ENCODE results near the gene SFMBT2. TPM values are rescaled to one million over a fixed set of nuclear protein-coding genes. Genes with fewer than 3 reads are reported as not detected.
"Not testable (repeated sequence)": the region's sequence is repeated elsewhere in the genome, so short reads cannot be mapped to it uniquely, and the experiment has no call there.

Gene SFMBT2
- total RNA-seq, 1 experiment from 2014 or later = 7.4 TPM

GRCh38 chr10:7193369-7193768, 217.5 kb downstream of the SFMBT2 start:
- intact Hi-C loops (cut with micrococcal nuclease) = no loop called here
- no peak overlapping the region for H3K27ac Mint-ChIP-seq (ENCODE audit: low read depth, unreplicated experiment)
- no peak for DNase-seq (ENCODE audit: unreplicated experiment)
- no peaks in the 10 kb centered on the region for H3K4me1 Mint-ChIP-seq (ENCODE audit: insufficient read depth, unreplicated experiment)
- CTCF ChIA-PET = no interaction called here
- POLR2A ChIA-PET = no interaction called here
- no peak overlapping the region for H3K4me3 Mint-ChIP-seq (ENCODE audit: unreplicated experiment)
- H3K27me3 Mint-ChIP-seq (ENCODE audit: insufficient read depth, unreplicated experiment) = no peaks in the 10 kb centered on the region
- H3K9me3 Mint-ChIP-seq (ENCODE audit: unreplicated experiment) = no peaks in the 10 kb centered on the region
- TF ChIP-seq CTCF (IDR thresholded peaks at IDR 0.05; ENCODE audit: unreplicated experiment) = no peak
- peaks cover 15% of the 10 kb centered on the region for H3K36me3 Mint-ChIP-seq (ENCODE audit: insufficient read depth, unreplicated experiment)
- no TSS peak for BruUV-seq (replicated peaks)

GRCh38 chr10:7192831-7193361, 217.9 kb downstream of the SFMBT2 start:
- CTCF ChIA-PET = no interaction called here
- no peak overlapping the region for H3K4me3 Mint-ChIP-seq (ENCODE audit: unreplicated experiment)
- H3K27me3 Mint-ChIP-seq (ENCODE audit: insufficient read depth, unreplicated experiment) = no peaks in the 10 kb centered on the region
- no peak overlapping the region for H3K27ac Mint-ChIP-seq (ENCODE audit: low read depth, unreplicated experiment)
- no peak for DNase-seq (ENCODE audit: unreplicated experiment)
- intact Hi-C loops (cut with micrococcal nuclease) = no loop called here
- no peak for TF ChIP-seq CTCF (IDR thresholded peaks at IDR 0.05; ENCODE audit: unreplicated experiment)
- no peaks in the 10 kb centered on the region for H3K9me3 Mint-ChIP-seq (ENCODE audit: unreplicated experiment)
- peaks cover 15% of the 10 kb centered on the region for H3K36me3 Mint-ChIP-seq (ENCODE audit: insufficient read depth, unreplicated experiment)
- POLR2A ChIA-PET = interaction anchor here (0.7 kb wide), 1 partner anchor 23 kb away, joined by 3 read pairs; no protein-coding TSS in a partner anchor
- BruUV-seq (replicated peaks) = no TSS peak
- no peaks in the 10 kb centered on the region for H3K4me1 Mint-ChIP-seq (ENCODE audit: insufficient read depth, unreplicated experiment)

- H3K4me3 Mint-ChIP-seq (ENCODE audit: unreplicated experiment) = no peak overlapping the region
- CTCF ChIA-PET = no interaction called here
- no peaks in the 10 kb centered on the region for H3K9me3 Mint-ChIP-seq (ENCODE audit: unreplicated experiment)
- BruUV-seq (replicated peaks) = no TSS peak
- no peaks in the 10 kb centered on the region for H3K4me1 Mint-ChIP-seq (ENCODE audit: insufficient read depth, unreplicated experiment)
- POLR2A ChIA-PET = interaction anchor here (0.7 kb wide), 1 partner anchor 24 kb away, joined by 3 read pairs; no protein-coding TSS in a partner anchor
- no peak overlapping the region for H3K27ac Mint-ChIP-seq (ENCODE audit: low read depth, unreplicated experiment)
- DNase-seq (ENCODE audit: unreplicated experiment) = no peak
- intact Hi-C loops (cut with micrococcal nuclease) = no loop called here
- TF ChIP-seq CTCF (IDR thresholded peaks at IDR 0.05; ENCODE audit: unreplicated experiment) = no peak
- no peaks in the 10 kb centered on the region for H3K27me3 Mint-ChIP-seq (ENCODE audit: insufficient read depth, unreplicated experiment)
- peaks cover 11% of the 10 kb centered on the region for H3K36me3 Mint-ChIP-seq (ENCODE audit: insufficient read depth, unreplicated experiment)
Measured at GRCh38 chr10:7192061-7192460, 218.8 kb downstream of the SFMBT2 start.

GRCh38 chr10:7190772-7191171, 220.1 kb downstream of the SFMBT2 start:
- POLR2A ChIA-PET = interaction anchor here (0.8 kb wide), 1 partner anchor 23 kb away, joined by 3 read pairs; no protein-coding TSS in a partner anchor
- H3K4me3 Mint-ChIP-seq (ENCODE audit: unreplicated experiment); H3K4me1 Mint-ChIP-seq (ENCODE audit: insufficient read depth, unreplicated experiment); DNase-seq (ENCODE audit: unreplicated experiment); H3K27me3 Mint-ChIP-seq (ENCODE audit: insufficient read depth, unreplicated experiment); H3K27ac Mint-ChIP-seq (ENCODE audit: low read depth, unreplicated experiment); BruUV-seq (replicated peaks); intact Hi-C loops (cut with micrococcal nuclease); CTCF ChIA-PET; H3K36me3 Mint-ChIP-seq (ENCODE audit: insufficient read depth, unreplicated experiment); H3K9me3 Mint-ChIP-seq (ENCODE audit: unreplicated experiment): not testable (repeated sequence)

GRCh38 chr10:7189909-7190308, 220.9 kb downstream of the SFMBT2 start:
- no peak for DNase-seq (ENCODE audit: unreplicated experiment)
- no peak for TF ChIP-seq CTCF (IDR thresholded peaks at IDR 0.05; ENCODE audit: unreplicated experiment)
- intact Hi-C loops (cut with micrococcal nuclease) = no loop called here
- H3K36me3 Mint-ChIP-seq (ENCODE audit: insufficient read depth, unreplicated experiment) = peaks cover 3% of the 10 kb centered on the region
- ChIA-PET CTCF (no interaction called here), POLR2A (no interaction called here)
- H3K9me3 Mint-ChIP-seq (ENCODE audit: unreplicated experiment) = no peaks in the 10 kb centered on the region
- H3K4me1 Mint-ChIP-seq (ENCODE audit: insufficient read depth, unreplicated experiment) = no peaks in the 10 kb centered on the region
- no peaks in the 10 kb centered on the region for H3K27me3 Mint-ChIP-seq (ENCODE audit: insufficient read depth, unreplicated experiment)
- no peak overlapping the region for H3K27ac Mint-ChIP-seq (ENCODE audit: low read depth, unreplicated experiment)
- H3K4me3 Mint-ChIP-seq (ENCODE audit: unreplicated experiment) = no peak overlapping the region
- no TSS peak for BruUV-seq (replicated peaks)
